Neutrophil (primary cell): ENCODE data around the gene POTEF.
"Not testable (repeated sequence)": the region's sequence is repeated elsewhere in the genome, so short reads cannot be mapped to it uniquely, and the experiment has no call there.

ENCODE experiments used
- H3K27ac ChIP-seq: fragments of 200-600 bp; sonication (generic); 2 replicates; pipeline ENCODE4 v1.5.1; 2016; ENCODE audit warnings: mild to moderate bottlenecking, moderate library complexity
- H3K27me3 ChIP-seq: fragments of 200-600 bp; sonication (generic); 2 replicates; pipeline ENCODE4 v1.6.0; 2016; ENCODE audit warnings: mild to moderate bottlenecking
- H3K36me3 ChIP-seq: fragments of 200-600 bp; sonication (generic); 2 replicates; pipeline ENCODE4 v1.5.1; 2017
- H3K4me1 ChIP-seq, 2 experiments: fragments of 200-600 bp in 1 of 2; sonication (generic) in 1 of 2; 1 replicate in 1 of 2; 2 replicates in 1 of 2; pipeline versions ENCODE4 v1.5.1 to v1.6.1; 2013 to 2016; ENCODE audit warnings: low read depth in 1 of 2, low read length in 1 of 2, mild to moderate bottlenecking in 1 of 2, moderate library complexity in 1 of 2; ENCODE audit not compliant: control insufficient read depth in 1 of 2, insufficient read depth in 1 of 2
- H3K4me3 ChIP-seq, 2 experiments: fragments of 200-600 bp in 1 of 2; sonication (generic) in 1 of 2; 1 replicate in 1 of 2; 2 replicates in 1 of 2; pipeline ENCODE4 v1.5.1; 2013 to 2016; ENCODE audit warnings: low read depth in 1 of 2, low read length in 1 of 2, mild to moderate bottlenecking in 1 of 2, moderate library complexity in 1 of 2
- H3K9me3 ChIP-seq: fragments of 200-600 bp; sonication (generic); 2 replicates; pipeline ENCODE4 v1.5.1; 2016
- TF ChIP-seq, protein P1 (sequence below): fragments of 200-600 bp; sonication (generic); IDR thresholded peaks from 2 replicates; pipeline ENCODE4 v1.5.1; 2016; ENCODE audit warnings: antibody characterized with exemption

The POTEF gene

DNA sequence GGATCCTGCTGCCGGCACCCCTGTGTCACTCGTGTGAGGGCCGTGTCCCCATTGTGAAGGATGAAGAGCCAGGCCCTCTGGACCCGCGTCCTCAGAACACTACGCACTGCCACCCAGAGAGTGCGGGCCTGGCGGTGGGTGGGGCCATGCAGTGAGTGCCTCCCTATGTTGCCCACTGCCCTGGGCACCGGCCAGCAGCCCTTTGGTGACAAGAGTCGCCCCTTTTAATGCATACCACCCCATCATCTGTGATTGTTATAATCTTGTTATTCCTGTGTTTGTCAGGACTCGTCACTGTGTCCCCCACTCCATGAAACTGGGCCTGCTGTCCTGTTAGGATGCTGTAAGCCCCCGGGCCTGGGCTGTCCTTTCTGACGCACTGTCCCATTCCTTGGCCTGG, 9.3 kb upstream of the POTEF start:
- H3K9me3 ChIP-seq, H3K4me1 ChIP-seq, H3K36me3 ChIP-seq, H3K4me3 ChIP-seq, H3K27ac ChIP-seq: not testable (repeated sequence)
- H3K27me3 ChIP-seq: peaks cover 20% of the 10 kb centered on the region

GRCh38 chr2:130137118-130137517, 8.1 kb upstream of the POTEF start:
- not testable (repeated sequence) for H3K27ac ChIP-seq, H3K36me3 ChIP-seq, H3K27me3 ChIP-seq, H3K4me3 ChIP-seq, H3K9me3 ChIP-seq, H3K4me1 ChIP-seq

GRCh38 chr2:130136546-130136945, 7.5 kb upstream of the POTEF start:
- not testable (repeated sequence) for H3K36me3 ChIP-seq, H3K27me3 ChIP-seq, H3K4me1 ChIP-seq

GRCh38 chr2:130135692-130136541, 6.9 kb upstream of the POTEF start:
- Histone ChIP-seq H3K27me3 (peaks cover 5% of the 10 kb centered on the region), H3K4me3 (no peak overlapping the region), H3K36me3 (no peaks in the 10 kb centered on the region), H3K27ac (no peak overlapping the region), H3K9me3 (no peaks in the 10 kb centered on the region), H3K4me1 (no peaks in the 10 kb centered on the region)
- TF ChIP-seq, protein P1, sequence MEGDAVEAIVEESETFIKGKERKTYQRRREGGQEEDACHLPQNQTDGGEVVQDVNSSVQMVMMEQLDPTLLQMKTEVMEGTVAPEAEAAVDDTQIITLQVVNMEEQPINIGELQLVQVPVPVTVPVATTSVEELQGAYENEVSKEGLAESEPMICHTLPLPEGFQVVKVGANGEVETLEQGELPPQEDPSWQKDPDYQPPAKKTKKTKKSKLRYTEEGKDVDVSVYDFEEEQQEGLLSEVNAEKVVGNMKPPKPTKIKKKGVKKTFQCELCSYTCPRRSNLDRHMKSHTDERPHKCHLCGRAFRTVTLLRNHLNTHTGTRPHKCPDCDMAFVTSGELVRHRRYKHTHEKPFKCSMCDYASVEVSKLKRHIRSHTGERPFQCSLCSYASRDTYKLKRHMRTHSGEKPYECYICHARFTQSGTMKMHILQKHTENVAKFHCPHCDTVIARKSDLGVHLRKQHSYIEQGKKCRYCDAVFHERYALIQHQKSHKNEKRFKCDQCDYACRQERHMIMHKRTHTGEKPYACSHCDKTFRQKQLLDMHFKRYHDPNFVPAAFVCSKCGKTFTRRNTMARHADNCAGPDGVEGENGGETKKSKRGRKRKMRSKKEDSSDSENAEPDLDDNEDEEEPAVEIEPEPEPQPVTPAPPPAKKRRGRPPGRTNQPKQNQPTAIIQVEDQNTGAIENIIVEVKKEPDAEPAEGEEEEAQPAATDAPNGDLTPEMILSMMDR: no peak

More at GRCh38 chr2:130136546-130136945, 7.5 kb upstream of the POTEF start:
- H3K4me3 ChIP-seq, H3K9me3 ChIP-seq, H3K27ac ChIP-seq: not testable (repeated sequence)

DNA sequence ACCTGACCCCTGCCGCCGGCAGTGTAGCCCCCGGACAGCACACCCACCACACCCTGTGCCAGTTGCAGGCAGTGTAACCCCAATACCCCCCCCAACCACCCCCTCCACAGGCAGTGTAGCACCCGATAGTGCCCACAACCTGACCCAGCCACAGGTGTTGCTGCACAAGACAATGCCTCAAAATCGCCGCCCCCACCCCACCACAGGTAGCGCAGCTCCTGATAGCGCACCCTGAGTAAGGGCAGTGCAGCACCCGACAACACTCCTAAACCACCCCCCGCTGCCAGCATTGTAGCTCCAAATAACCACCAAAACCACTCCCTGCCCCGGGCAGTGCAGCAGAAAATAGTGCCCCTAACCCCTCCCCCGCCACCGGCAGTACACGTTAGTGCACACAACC, 558 bp downstream of the POTEF start:
- H3K27ac ChIP-seq, H3K9me3 ChIP-seq, H3K27me3 ChIP-seq, H3K4me1 ChIP-seq, H3K4me3 ChIP-seq, H3K36me3 ChIP-seq: not testable (repeated sequence)

DNA sequence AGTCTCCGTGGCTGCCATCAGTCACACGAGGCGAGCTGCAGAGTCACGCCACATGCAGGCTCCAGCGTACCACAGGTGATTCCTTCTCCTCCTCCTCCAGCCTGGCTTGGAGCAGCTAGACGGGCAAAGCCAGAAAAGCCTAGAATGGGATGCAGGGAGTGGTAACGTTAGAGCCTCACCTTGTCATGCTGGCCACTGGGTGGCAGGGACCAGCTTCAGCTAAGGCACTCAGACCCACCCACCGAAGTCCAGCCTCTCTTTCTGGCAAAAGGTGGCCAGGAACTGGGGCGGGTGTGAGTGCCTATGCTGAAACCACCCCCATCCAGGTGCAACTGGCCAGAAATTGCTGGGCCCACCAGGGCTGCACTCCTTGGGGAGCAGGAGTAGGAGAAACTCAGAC, 1.3 kb downstream of the POTEF start:
- H3K9me3 ChIP-seq, H3K4me1 ChIP-seq, H3K36me3 ChIP-seq, H3K27me3 ChIP-seq, H3K4me3 ChIP-seq, H3K27ac ChIP-seq: not testable (repeated sequence)

DNA sequence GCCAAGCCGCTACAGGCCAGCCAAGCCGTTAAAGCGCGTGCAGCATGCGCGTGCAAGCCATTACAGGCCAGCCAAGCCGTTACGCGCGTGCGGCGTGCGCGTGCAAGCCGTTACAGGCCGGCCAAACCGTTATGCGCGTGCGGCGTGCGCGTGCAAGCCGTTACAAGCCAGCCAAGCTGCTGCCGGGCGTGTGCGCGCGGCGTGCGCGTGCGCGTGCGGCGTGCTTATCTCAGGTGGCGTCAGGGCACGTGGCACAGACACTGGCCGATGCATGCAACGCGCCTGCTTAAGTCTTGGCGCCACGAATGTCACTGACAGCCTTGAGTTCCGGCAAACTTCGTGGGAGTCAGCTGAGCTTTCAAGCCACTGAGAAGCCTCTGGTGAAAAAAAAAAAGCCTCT, 8.1 kb downstream of the POTEF start:
- H3K27me3 ChIP-seq, H3K9me3 ChIP-seq, H3K4me3 ChIP-seq, H3K27ac ChIP-seq, H3K36me3 ChIP-seq, H3K4me1 ChIP-seq: not testable (repeated sequence)

- not testable (repeated sequence) for H3K36me3 ChIP-seq, H3K4me1 ChIP-seq
Measured at GRCh38 chr2:130102597-130103363, 26.2 kb downstream of the POTEF start.

GRCh38 chr2:130062645-130063044, 66.4 kb downstream of the POTEF start:
- not testable (repeated sequence) for H3K4me1 ChIP-seq, H3K4me3 ChIP-seq, H3K27me3 ChIP-seq, H3K27ac ChIP-seq, H3K9me3 ChIP-seq, H3K36me3 ChIP-seq

More at GRCh38 chr2:130102597-130103363, 26.2 kb downstream of the POTEF start:
- H3K4me3 ChIP-seq, H3K9me3 ChIP-seq, H3K27ac ChIP-seq, H3K27me3 ChIP-seq: not testable (repeated sequence)

- not testable (repeated sequence) for H3K27me3 ChIP-seq, H3K4me3 ChIP-seq, H3K36me3 ChIP-seq, H3K27ac ChIP-seq, H3K4me1 ChIP-seq, H3K9me3 ChIP-seq
Measured at GRCh38 chr2:130059982-130060381, 69.0 kb downstream of the POTEF start.

DNA sequence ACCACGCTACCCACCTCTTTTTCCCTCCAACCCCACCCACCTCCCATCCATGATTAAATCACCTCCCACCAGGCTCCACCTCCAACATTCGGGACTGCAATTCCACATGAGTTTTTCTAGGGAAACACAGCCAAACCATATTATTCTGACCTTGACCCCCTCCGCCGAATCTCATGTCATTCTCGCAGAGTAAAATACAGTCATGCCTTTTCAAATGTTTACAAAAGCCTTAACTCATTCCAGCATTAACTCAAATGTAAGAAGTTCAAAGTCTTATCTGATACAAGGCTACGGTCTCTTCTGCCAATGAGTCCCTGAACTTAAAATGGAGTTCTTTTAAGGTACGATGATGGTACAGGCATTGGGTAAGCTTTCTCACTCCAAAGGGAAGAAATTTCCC, 72.7 kb downstream of the POTEF start:
- not testable (repeated sequence) for H3K36me3 ChIP-seq

GRCh38 chr2:130053217-130053911, 75.7 kb downstream of the POTEF start:
- H3K4me1 ChIP-seq, H3K27me3 ChIP-seq, H3K36me3 ChIP-seq, H3K27ac ChIP-seq, H3K9me3 ChIP-seq, H3K4me3 ChIP-seq: not testable (repeated sequence)

More for the DNA sequence above, 72.7 kb downstream of the POTEF start:
- not testable (repeated sequence) for H3K27ac ChIP-seq, H3K4me1 ChIP-seq, H3K9me3 ChIP-seq, H3K27me3 ChIP-seq, H3K4me3 ChIP-seq
